T-helper 1 cell treated with Interleukin-12 subunit alpha and Interleukin-12 subunit beta and Interleukin-4 antibody, amounts not matched to agents 30 ng/mL and 1 ng/mL, for 36 hours (primary cell): ENCODE data around the gene PRIMPOL. TPM values are rescaled to one million over a fixed set of nuclear protein-coding genes. Genes with fewer than 3 reads are reported as not detected.

Experiments
- total RNA-seq: library from RNA; stranded (reverse); gene quantifications from 2 replicates; pipeline ENCODE4 v1.2.3, GENCODE V29; 2022

Gene PRIMPOL
- total RNA-seq, 1 donor from 2014 or later: 15.5 TPM

Other genes with a start within 250 kb of the PRIMPOL start
- gene IRF2, start 175.2 kb upstream of the PRIMPOL start, total RNA-seq: 115 and 125 TPM in 2 replicates
- gene CASP3, start 291 bp upstream of the PRIMPOL start, total RNA-seq: 87.2 and 96.6 TPM in 2 replicates
- 52.8 and 57.2 TPM in 2 replicates for gene CENPU, start 84.4 kb downstream of the PRIMPOL start, total RNA-seq
- 37.5 and 38.0 TPM in 2 replicates for gene ACSL1, start 176.2 kb downstream of the PRIMPOL start, total RNA-seq